Measurements from ENCODE around the gene LLPH.

DNA sequence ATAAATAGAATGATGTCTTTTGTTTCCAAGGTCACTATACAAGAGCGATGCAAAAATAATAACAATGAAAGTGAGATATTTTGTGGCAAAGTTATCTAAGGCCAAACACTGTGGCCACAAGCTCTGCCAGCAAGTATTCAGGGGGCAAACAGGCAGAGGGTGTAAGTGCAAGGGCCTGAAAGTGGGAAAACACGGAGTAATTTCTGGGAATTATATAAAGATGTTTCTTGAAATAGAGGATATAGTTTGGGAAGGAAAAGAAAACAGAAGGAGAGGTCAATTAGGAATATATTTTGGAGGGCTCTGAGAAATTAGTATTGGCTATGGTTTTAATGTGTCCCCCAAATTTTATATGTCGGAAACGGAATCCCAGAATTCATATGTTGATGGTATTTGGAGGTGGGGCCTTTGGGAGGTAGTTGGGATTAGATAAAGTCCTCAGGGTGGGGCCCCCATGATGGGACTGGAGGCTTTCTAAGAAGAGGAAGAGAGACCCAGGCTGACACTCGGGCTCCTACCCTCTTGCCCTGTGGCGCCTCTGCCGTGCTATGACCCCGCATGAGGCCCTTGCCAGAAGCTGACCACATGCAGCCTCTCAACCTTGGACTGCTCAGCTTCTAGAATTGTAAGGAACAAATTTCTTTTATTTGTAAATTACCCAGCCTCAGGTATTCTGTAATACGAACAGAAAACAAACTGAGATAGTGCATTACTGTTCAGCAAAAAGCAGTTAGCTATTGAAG, 60.0 kb downstream of the LLPH start:
- TF ChIP-seq, protein P1, sequence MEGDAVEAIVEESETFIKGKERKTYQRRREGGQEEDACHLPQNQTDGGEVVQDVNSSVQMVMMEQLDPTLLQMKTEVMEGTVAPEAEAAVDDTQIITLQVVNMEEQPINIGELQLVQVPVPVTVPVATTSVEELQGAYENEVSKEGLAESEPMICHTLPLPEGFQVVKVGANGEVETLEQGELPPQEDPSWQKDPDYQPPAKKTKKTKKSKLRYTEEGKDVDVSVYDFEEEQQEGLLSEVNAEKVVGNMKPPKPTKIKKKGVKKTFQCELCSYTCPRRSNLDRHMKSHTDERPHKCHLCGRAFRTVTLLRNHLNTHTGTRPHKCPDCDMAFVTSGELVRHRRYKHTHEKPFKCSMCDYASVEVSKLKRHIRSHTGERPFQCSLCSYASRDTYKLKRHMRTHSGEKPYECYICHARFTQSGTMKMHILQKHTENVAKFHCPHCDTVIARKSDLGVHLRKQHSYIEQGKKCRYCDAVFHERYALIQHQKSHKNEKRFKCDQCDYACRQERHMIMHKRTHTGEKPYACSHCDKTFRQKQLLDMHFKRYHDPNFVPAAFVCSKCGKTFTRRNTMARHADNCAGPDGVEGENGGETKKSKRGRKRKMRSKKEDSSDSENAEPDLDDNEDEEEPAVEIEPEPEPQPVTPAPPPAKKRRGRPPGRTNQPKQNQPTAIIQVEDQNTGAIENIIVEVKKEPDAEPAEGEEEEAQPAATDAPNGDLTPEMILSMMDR (conservative IDR thresholded peaks at IDR 0.05; ENCODE audit: low read length): no peak
- TF ChIP-seq EZH2phosphoT487 (IDR thresholded peaks at IDR 0.05; ENCODE audit: borderline replicate concordance): no peak

All from Loucy (cell line).